ENCODE data around the gene PTK6. TPM values are rescaled to one million over a fixed set of nuclear protein-coding genes. Genes with fewer than 3 reads are reported as not detected.

PTK6 gene
- total RNA-seq, 4 donors from 2014 or later, result 0.11 TPM; not detected in 3

DNA sequence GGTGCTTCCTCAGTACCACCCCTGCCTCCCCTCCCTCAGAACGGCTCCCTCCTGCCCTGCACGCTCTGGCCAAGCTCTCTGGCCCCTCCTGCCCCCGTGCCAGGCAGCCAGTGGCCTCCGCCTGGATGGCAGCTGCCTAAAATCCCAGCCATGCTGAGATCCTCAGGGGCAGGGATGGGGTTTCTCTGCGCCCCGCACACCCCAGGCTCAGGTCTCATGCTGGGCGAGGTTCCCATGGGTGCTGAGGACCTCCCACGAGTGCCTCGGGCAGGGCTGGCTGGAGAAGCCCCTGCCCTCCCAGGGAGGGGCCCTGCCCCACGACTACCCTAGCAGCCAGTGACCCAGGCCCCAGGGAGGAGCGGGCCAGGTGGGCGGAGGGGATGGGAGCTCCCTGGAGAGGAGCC, 2.7 kb downstream of the PTK6 start:
- no peak overlapping the region for H3K4me3 ChIP-seq (replicated peaks in 1 of 3)
- 67% methylated on average over 3 of the region's 12 CpGs; no CpG with 5 or more reads in 1 of the 2 donors for WGBS, 2 donors
- no peaks in the 10 kb centered on the region for H3K27me3 ChIP-seq
- H3K27ac ChIP-seq, result no peak overlapping the region
- H3K4me1 ChIP-seq, result peaks cover 11 to 21% of the 10 kb centered on the region in 2 donors
- intact Hi-C loops (cut with DNase I), result loop anchor here (10.0 kb wide), 2 partner anchors 250 to 530 kb away; partner anchors contain the start of gene TCEA2
- H3K9me3 ChIP-seq, result no peaks in the 10 kb centered on the region
- DNase-seq, result no peak
- no peak for TF ChIP-seq POLR2A (IDR thresholded peaks at IDR 0.05)
- TF ChIP-seq CTCF (IDR thresholded peaks at IDR 0.05), result no peak
- H3K36me3 ChIP-seq, result no peaks in the 10 kb centered on the region

GRCh38 chr20:63533871-63534393, 3.2 kb downstream of the PTK6 start:
- H3K4me1 ChIP-seq, result peaks cover 10 to 18% of the 10 kb centered on the region in 2 donors
- no peaks in the 10 kb centered on the region for H3K27me3 ChIP-seq
- no peaks in the 10 kb centered on the region for H3K9me3 ChIP-seq
- no peak overlapping the region for H3K4me3 ChIP-seq (replicated peaks in 1 of 3)
- intact Hi-C loops (cut with DNase I), result loop anchor here (10.0 kb wide), 2 partner anchors 251 to 531 kb away; partner anchors contain the start of gene TCEA2
- no peaks in the 10 kb centered on the region for H3K36me3 ChIP-seq
- TF ChIP-seq CTCF (IDR thresholded peaks at IDR 0.05), result no peak
- TF ChIP-seq POLR2A (IDR thresholded peaks at IDR 0.05), result no peak
- no peak for DNase-seq
- WGBS, 2 donors, result 57 to 73% methylated on average over 7 to 14 of the region's 28 CpGs
- H3K27ac ChIP-seq, result no peak overlapping the region

DNA sequence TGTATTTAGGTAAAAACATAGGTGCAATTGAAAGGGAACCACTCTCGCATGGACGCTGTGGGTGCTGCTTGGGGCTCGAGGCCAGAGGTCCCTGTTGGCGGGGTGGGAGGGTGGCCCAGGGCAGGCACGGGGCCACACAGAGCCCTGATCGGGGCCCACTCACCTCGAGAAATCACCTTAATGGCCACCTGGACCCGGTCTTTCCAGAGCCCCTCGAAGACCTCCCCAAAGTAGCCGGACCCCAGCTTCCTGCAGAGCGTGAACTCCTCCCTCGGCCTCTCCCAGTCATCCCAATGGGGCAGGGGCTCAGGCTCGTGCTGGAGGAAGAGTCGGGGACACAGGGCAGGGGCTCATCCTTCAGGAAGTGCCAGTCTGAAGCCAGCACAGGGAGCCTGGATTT, 3.8 kb downstream of the PTK6 start:
- no peaks in the 10 kb centered on the region for H3K9me3 ChIP-seq
- 84 to 87% methylated on average over 7 to 10 of the region's 14 CpGs for WGBS, 2 donors
- no peaks in the 10 kb centered on the region for H3K27me3 ChIP-seq
- no peaks in the 10 kb centered on the region for H3K36me3 ChIP-seq
- DNase-seq, result no peak
- TF ChIP-seq POLR2A (IDR thresholded peaks at IDR 0.05), result no peak
- no peak for TF ChIP-seq CTCF (IDR thresholded peaks at IDR 0.05)
- H3K27ac ChIP-seq, result no peak overlapping the region
- peaks cover 5 to 12% of the 10 kb centered on the region in 2 donors for H3K4me1 ChIP-seq
- intact Hi-C loops (cut with DNase I), result loop anchor here (10.0 kb wide), 2 partner anchors 251 to 531 kb away; partner anchors contain the start of gene TCEA2
- H3K4me3 ChIP-seq (replicated peaks in 1 of 3), result no peak overlapping the region

DNA sequence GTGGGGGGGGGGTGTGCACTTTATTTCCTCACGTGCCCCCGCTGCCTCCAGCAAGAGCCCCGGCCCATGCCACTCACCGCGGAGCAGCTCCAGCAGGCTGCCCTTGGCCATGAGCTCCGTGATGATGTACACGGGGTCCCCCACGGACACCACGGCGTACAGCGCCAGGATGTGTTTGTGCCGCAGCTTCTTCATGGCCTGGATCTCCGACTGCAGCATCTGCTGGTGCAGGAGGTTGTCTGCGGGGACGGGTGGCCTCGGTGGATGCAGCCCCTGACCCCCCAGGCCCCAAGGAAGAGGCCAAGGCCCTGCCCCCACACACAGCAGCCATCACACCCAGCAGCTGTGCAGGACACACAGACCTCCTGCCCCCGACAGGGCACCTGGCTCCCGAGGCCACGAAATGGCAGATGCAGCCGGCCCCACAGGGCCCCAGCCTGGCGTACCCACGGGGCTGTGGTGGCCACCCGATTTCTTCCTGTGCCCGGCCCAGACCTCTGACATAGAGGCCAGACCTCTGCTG, 4.7 kb downstream of the PTK6 start:
- TF ChIP-seq POLR2A (IDR thresholded peaks at IDR 0.05), result no peak
- no peak for TF ChIP-seq CTCF (IDR thresholded peaks at IDR 0.05)
- H3K27ac ChIP-seq, result no peak overlapping the region
- H3K4me1 ChIP-seq, result peaks cover 0 to 4% of the 10 kb centered on the region in 2 donors
- no peaks in the 10 kb centered on the region for H3K9me3 ChIP-seq
- no peaks in the 10 kb centered on the region for H3K27me3 ChIP-seq
- H3K36me3 ChIP-seq, result no peaks in the 10 kb centered on the region
- no peak overlapping the region for H3K4me3 ChIP-seq (replicated peaks in 1 of 3)
- intact Hi-C loops (cut with DNase I), result loop anchor here (10.0 kb wide), 2 partner anchors 252 to 532 kb away; partner anchors contain the start of gene TCEA2
- no peak for DNase-seq
- 73 to 83% methylated on average over 8 to 20 of the region's 24 CpGs for WGBS, 2 donors
